Activated CD4-positive, alpha-beta T cell treated with anti-CD3 and anti-CD28 coated beads, Interleukin-2, amount 50 U/mL, for 16 hours (primary cell): Measurements from ENCODE around the gene RBBP8NL.

Source experiments
- DNase-seq: peaks from one replicate; pipeline ENCODE4 v3.0.0-alpha.2; 2020

RBBP8NL gene, protein sequence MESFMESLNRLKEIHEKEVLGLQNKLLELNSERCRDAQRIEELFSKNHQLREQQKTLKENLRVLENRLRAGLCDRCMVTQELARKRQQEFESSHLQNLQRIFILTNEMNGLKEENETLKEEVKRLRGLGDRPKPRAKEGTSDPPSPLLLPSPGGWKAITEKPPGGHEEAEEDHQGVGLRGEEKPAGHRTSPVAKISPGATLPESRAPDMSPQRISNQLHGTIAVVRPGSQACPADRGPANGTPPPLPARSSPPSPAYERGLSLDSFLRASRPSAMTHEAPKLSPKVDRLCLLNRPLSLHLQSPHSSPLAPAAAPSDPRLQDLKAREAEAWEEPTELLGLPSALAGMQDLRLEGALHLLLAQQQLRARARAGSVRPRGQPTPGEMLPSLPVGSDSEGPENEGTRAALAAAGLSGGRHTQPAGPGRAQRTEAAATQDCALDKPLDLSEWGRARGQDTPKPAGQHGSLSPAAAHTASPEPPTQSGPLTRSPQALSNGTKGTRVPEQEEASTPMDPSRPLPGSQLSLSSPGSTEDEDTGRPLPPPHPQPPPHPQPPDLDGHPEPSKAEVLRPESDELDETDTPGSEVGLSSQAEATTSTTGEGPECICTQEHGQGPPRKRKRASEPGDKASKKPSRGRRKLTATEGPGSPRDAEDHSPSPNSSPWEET

GRCh38 chr20:62427172-62428001, at the start of gene RBBP8NL:
Gene RBBP8NL (minus strand): TSS chr20:62427539. CDS start chr20:62419647, 7,892 bp downstream.
- no peak for DNase-seq

GRCh38 chr20:62476056-62476838, 48.9 kb upstream of the RBBP8NL start:
- no peak for DNase-seq

DNA sequence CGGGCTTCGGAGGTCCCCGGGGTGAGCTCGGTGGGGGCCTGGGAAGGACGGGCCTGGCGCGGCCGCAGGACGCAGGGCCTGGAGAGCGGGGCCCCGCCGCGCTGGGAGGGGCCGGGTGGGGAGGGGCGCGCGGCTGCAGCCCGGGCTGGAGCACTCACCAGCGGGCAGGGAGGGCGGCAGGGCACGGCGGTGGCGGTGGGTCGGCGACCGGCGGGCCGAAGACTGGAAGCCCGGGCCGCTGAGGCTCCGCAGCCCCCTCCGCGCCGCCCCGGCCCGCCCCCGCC, 48.4 kb upstream of the RBBP8NL start, which contains the start of gene GATA5:
TSS of gene GATA5 (minus strand) at position 224 of the 284 bp plus-strand sequence. CDS start 474 bp downstream, outside the sequence.
- no peak for DNase-seq

DNA sequence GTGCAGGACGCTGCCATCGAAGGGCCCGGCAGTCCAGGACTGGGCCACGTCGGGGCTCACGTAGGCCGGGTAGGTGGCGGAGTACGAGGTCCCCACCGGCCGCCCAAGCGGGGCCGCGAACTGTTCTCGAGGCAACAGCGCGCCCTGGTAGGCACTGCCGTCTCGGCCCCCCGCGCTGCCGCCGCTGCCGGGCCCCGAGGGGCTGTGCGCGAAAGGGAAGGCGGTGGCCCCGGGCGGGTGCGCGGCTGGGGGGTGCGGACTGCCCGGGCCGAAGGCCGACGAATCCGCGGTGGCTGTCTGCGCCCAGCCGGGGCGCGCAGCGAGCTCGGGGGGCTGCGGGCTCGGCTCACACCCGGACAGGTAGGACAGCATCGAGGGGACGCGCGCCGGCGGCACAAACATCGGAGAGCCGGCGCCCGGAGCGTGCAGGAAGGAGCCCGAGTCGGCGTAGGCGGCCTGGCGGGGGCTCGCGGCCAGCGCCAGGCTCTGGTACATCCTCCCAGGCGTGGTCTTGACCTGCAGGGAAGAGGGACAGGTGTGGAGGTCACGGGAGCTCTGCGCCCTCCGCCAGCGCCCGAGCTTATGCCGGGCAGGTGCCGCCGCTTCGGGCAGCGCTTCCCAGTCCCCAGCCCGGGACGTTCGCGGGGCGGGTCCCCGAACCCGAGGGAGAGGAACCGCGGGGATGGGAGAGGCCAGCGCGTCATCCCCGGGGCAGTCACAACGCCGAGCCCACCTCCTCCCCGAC, 47.9 kb upstream of the RBBP8NL start:
- no peak for DNase-seq

DNA sequence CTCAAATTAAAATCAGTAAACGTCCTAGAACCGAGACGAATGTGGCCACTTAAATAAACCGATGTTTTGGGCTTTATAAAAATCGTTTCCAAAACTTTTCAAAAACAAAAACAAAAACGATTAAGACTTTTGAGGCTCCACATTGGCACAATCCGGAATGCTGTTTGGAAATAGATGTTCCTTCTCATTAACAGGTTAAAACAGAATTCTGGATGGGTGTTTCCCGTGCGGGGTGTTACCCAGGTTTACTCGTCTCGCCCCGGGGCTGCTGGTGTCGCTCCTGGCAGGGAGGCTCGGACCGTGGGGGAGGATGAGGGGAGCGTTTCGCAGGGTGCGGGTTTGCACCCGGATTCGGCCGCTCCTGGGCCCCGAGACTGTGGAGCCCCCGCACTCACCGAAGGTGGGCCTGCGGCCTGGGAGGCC, 47.3 kb upstream of the RBBP8NL start:
- DNase-seq = no peak

- DNase-seq = no peak
Measured at GRCh38 chr20:62473717-62474603, 46.6 kb upstream of the RBBP8NL start.

GRCh38 chr20:62472941-62473585, 45.7 kb upstream of the RBBP8NL start:
- DNase-seq = no peak

DNA sequence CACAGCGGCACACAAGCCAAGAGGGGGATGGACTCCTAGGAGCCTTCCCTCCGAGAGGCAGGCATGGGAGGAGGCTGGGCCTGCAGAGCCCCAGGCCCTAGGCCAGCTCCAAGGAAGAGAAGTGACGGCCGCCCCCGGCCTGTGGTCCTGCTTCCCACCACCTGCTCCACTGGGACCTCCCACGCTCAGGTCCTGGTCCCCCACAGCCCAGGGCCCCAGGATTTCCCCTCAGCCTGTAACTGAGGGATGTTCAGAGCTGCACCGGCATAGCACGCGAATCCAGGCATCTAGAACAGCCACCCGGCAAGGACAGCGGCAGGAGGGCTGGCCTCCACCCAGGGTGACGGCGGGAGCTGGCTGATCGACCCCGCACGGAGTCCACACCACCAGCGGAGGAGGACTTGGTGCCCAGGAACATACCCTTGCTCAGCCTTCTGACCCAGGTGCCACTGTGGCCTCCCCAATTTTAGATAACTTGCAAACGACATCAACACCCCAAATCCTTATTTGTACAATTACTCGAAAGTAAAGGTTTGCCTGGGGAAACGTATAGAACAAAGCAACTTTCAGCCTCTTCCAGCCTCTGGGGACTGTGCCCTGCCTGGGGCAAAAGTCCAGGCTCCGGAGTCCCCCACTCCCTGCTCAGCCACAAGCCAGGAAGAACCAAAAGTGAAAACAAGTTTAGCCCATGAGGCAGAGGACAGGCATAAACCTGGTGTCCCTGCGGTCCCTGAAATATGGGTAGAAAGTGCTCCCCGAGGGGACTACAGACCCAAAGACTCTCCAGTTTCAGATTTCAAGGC, 45.0 kb upstream of the RBBP8NL start:
- no peak for DNase-seq

GRCh38 chr20:62470459-62470858, 43.1 kb upstream of the RBBP8NL start:
- no peak for DNase-seq

DNA sequence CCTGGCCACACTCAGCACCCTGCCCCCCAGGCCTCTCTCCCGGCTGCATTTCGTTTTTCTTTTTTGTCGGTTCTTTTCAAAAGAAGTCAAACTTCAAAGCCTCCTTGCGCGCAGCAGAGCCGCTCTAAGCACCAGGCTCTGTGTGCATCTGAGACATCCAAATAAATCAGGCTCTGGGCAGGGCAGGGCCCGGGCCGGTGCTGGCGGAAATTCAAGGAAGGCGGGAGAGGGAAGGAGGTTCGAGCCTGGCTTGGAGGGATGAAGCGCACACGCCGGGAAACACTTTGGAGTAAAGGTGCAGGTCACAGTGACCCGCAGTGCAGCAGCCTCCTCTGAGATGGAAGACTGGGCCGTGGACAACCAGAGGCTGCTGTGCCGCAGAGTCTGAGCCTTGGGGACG, 42.7 kb upstream of the RBBP8NL start:
- DNase-seq = no peak

DNA sequence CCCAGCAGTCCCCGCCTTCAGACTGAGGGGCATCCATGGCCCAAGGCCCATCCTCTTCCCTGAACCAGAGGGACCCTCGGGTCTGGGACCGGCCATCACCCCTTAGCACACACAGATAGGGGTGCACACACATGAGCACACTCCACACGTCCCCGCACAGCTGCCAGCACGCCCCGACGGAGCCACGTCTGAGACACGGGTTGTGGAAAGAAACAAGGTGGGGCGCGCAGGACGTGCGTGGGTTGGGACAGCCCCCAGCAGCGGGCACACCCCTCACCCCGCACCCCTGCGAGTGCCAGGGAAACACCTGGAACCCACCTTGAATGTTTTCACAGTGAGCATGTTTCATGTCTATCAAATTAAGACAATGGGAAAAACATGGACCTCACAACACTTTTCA, 42.0 kb upstream of the RBBP8NL start:
- DNase-seq = no peak

- no peak for DNase-seq
Measured at GRCh38 chr20:62466806-62467537, 39.6 kb upstream of the RBBP8NL start.

- no peak for DNase-seq
Measured at GRCh38 chr20:62466072-62466760, 38.9 kb upstream of the RBBP8NL start.

- no peak for DNase-seq
Measured at GRCh38 chr20:62464990-62465389, 37.7 kb upstream of the RBBP8NL start.

- no peak for DNase-seq
Measured at GRCh38 chr20:62464425-62464770, 37.1 kb upstream of the RBBP8NL start.

DNA sequence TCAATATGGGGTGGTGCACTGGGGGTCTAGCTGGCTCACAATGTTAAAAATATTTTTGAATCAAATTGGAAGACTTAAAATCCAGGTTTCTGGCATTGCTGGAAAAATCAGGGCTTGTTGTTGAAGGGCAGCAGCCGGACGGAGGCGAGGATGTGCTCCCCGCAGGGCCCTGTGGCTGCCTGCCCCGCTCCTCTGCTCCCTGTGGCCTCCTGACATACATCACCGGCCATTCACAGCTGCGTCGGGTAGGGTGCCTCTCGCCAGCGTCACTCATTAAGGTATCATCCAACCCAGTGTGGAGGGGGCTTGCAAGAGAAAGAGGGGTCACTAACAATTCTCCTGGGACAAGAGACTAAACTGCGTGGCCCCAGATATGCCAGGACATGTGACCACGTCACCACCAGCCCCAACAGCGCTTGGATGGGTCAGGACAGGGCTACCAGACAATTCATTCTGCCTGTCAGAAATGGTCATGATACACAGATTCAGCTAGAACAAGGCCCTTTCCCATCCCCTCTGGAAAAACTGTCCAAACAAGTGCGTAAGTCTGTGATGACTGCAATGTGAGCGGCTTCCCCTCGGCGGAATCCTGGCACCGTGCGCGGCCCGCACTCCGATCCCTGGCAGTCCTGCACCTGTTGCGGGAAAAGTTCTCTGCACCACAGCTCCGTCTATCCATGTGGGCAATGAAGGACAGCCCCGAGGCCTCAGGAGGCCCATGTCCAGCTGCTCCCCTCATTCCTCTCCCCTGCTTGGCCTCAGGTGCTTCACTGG, 36.5 kb upstream of the RBBP8NL start:
- no peak for DNase-seq

DNA sequence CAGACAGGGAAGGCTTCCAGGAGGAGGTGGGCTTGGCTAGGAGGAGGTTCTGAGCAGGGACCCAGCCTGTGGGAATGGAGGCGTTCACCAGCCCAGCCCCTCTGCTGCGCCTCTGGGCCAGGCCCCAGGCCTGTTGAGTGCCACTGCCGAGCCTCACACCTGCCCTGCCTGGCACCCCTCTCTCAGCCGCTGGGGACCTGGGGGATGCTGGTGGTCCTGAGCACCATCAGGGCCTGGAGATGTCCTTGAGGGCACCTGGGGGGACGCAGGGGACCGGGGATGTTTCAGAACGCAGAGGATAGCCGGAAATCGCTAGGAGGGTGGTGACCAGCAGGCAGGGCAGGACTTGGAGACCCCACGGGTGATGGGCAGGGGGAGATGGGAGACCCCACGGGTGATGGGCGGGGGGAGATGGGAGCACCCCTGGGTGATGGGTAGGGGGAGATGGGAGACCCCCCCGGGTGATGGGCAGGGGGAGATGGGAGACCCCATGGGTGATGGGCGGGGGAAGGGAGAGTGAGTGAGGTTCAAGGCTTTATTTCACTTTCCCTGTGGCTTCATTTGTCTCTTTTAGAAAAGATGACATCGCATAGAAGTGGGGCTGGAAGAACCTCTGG, 35.7 kb upstream of the RBBP8NL start:
- DNase-seq = no peak
